Activated CD4-positive, alpha-beta memory T cell treated with anti-CD3 and anti-CD28 coated beads, Interleukin-2, amount 10 ng/mL, durations not matched to agents 7 days and 5 days (primary cell): ENCODE data around the gene FAM9A. TPM values are rescaled to one million over a fixed set of nuclear protein-coding genes. Genes with fewer than 3 reads are reported as not detected.
"Not testable (repeated sequence)": the region's sequence is repeated elsewhere in the genome, so short reads cannot be mapped to it uniquely, and the experiment has no call there.

Source experiments
- CTCF ChIA-PET: fragments of 350-600 bp; sonication (Branson Sonifier 250); formaldehyde crosslinking; loops from one replicate; lab custom pipeline; 2021; ENCODE audit warnings: antibody characterized with exemption, inconsistent platforms; lab: Charles Lee
- POLR2A ChIA-PET: fragments of 350-600 bp; sonication (Branson Sonifier 250); formaldehyde crosslinking; loops from one replicate; lab custom pipeline; 2021; ENCODE audit warnings: antibody characterized with exemption; lab: Charles Lee
- DNase-seq: peaks from one replicate; pipeline ENCODE4 v3.0.0-alpha.2; 2020
- H3K27ac Mint-ChIP-seq: one replicate; pipeline ENCODE4 v1.8.0; 2021; ENCODE audit warnings: mild to moderate bottlenecking, mixed read lengths
- H3K27me3 Mint-ChIP-seq: one replicate; pipeline ENCODE4 v1.8.0; 2021; ENCODE audit warnings: mixed read lengths
- H3K36me3 Mint-ChIP-seq: one replicate; pipeline ENCODE4 v1.8.0; 2021; ENCODE audit warnings: low read depth, mixed read lengths
- H3K4me1 Mint-ChIP-seq: one replicate; pipeline ENCODE4 v1.8.0; 2021; ENCODE audit warnings: mixed read lengths
- H3K4me3 Mint-ChIP-seq: one replicate; pipeline ENCODE4 v1.8.0; 2021; ENCODE audit warnings: mild to moderate bottlenecking, mixed read lengths
- H3K9me3 Mint-ChIP-seq: one replicate; pipeline ENCODE4 v1.8.0; 2021; ENCODE audit warnings: mixed read lengths
- total RNA-seq, 2 experiments: library from RNA; stranded (reverse); gene quantifications; one replicate each; pipeline ENCODE4 v1.2.3, GENCODE V29; 2021

Gene FAM9A
- total RNA-seq, 2 experiments from 2014 or later: not detected

DNA sequence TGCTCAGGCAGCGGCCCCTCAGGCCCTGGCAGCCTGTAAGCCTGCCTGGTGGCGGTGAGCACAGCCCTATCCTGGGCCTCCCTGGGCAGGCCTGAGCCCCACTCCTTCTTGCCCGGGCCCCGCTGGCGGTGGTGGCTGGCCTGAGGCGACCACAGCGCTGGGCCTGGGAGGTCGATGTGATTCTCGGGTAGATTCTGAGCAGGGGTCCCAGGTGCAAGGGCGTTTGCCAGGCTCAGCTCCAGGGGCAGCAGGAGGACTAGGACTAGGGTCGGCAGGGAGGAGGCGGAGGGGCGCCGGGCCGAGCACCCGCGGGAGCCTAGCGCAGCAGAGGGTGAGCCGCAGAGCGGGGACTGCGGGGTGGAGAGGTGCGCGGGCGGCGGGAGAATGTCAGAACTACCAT, 17.0 kb downstream of the FAM9A start:
- CTCF ChIA-PET: no interaction called here
- Mint-ChIP-seq H3K27ac (no peak overlapping the region), H3K4me1 (no peaks in the 10 kb centered on the region), H3K36me3 (no peaks in the 10 kb centered on the region), H3K27me3 (no peaks in the 10 kb centered on the region), H3K9me3 (no peaks in the 10 kb centered on the region), H3K4me3 (no peak overlapping the region)
- DNase-seq: no peak
- POLR2A ChIA-PET: no interaction called here

GRCh38 chrX:8783714-8784098, 17.5 kb downstream of the FAM9A start:
- no peaks in the 10 kb centered on the region for H3K36me3 Mint-ChIP-seq
- CTCF ChIA-PET: no interaction called here
- H3K4me3 Mint-ChIP-seq: no peak overlapping the region
- H3K4me1 Mint-ChIP-seq: no peaks in the 10 kb centered on the region
- H3K9me3 Mint-ChIP-seq: no peaks in the 10 kb centered on the region
- H3K27ac Mint-ChIP-seq: no peak overlapping the region
- POLR2A ChIA-PET: no interaction called here
- no peak for DNase-seq
- no peaks in the 10 kb centered on the region for H3K27me3 Mint-ChIP-seq

DNA sequence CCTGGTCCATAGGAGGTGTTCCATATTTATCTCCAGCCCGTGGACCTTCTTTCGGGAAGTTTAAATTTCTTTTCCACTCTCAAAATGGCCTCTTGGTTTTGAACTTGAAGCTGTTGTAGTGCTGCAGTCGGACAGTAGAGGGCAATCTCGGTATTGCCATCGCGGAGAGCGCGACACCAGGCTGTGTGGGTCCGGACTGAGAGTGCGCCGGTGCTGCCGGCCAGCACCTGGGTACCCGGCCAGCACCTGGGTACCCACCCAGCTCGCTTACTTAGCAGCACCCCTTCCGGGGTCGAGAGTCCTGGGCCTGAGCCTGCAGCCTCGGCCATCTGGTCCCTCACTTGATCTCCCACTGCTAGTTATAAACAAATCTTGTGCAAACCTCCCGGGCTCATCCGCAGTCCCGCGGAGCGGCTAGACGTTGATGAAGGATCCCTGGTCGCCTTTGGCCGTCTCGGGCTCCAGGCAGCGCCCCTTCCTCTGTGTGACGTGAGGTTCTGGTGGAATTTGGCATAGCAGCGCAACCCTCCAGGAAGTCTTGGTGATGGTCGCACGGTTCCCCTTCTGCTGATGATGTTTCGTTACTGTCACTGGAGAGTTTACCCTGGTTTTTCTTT, 18.0 kb downstream of the FAM9A start:
- no peak overlapping the region for H3K4me3 Mint-ChIP-seq
- H3K27me3 Mint-ChIP-seq: no peaks in the 10 kb centered on the region
- ChIA-PET CTCF (interaction anchor here (0.5 kb wide), 1 partner anchor 726 kb away, joined by 3 read pairs; no protein-coding TSS in a partner anchor), POLR2A (no interaction called here)
- peak; percentile 23 for DNase-seq
- H3K27ac Mint-ChIP-seq: no peak overlapping the region
- H3K9me3 Mint-ChIP-seq: no peaks in the 10 kb centered on the region
- H3K4me1 Mint-ChIP-seq: no peaks in the 10 kb centered on the region
- H3K36me3 Mint-ChIP-seq: no peaks in the 10 kb centered on the region

GRCh38 chrX:8782595-8782994, 18.6 kb downstream of the FAM9A start:
- Mint-ChIP-seq H3K4me1 (no peaks in the 10 kb centered on the region), H3K27ac (no peak overlapping the region), H3K36me3 (no peaks in the 10 kb centered on the region), H3K27me3 (no peaks in the 10 kb centered on the region), H3K4me3 (no peak overlapping the region), H3K9me3 (no peaks in the 10 kb centered on the region)
- ChIA-PET CTCF (interaction anchor here (0.5 kb wide), 1 partner anchor 726 kb away, joined by 3 read pairs; no protein-coding TSS in a partner anchor), POLR2A (no interaction called here)
- DNase-seq: no peak

GRCh38 chrX:8781921-8782320, 19.3 kb downstream of the FAM9A start:
- POLR2A ChIA-PET, CTCF ChIA-PET, H3K4me3 Mint-ChIP-seq, H3K36me3 Mint-ChIP-seq, H3K27me3 Mint-ChIP-seq, DNase-seq, H3K27ac Mint-ChIP-seq, H3K9me3 Mint-ChIP-seq, H3K4me1 Mint-ChIP-seq: not testable (repeated sequence)

GRCh38 chrX:8773117-8773516, 28.1 kb downstream of the FAM9A start:
- Mint-ChIP-seq H3K27me3 (peaks cover 10% of the 10 kb centered on the region), H3K4me1 (peaks cover 8% of the 10 kb centered on the region), H3K27ac (no peak overlapping the region), H3K4me3 (no peak overlapping the region), H3K36me3 (no peaks in the 10 kb centered on the region), H3K9me3 (no peaks in the 10 kb centered on the region)
- DNase-seq: no peak
- CTCF ChIA-PET: no interaction called here
- POLR2A ChIA-PET: no interaction called here

GRCh38 chrX:8760021-8760420, 41.2 kb downstream of the FAM9A start:
- CTCF ChIA-PET: no interaction called here
- POLR2A ChIA-PET: no interaction called here
- Mint-ChIP-seq H3K27ac (no peak overlapping the region), H3K27me3 (peaks cover 9% of the 10 kb centered on the region), H3K4me3 (no peak overlapping the region), H3K4me1 (no peaks in the 10 kb centered on the region), H3K9me3 (no peaks in the 10 kb centered on the region), H3K36me3 (no peaks in the 10 kb centered on the region)
- no peak for DNase-seq

GRCh38 chrX:8758706-8759105, 42.5 kb downstream of the FAM9A start:
- POLR2A ChIA-PET, CTCF ChIA-PET, DNase-seq, H3K4me3 Mint-ChIP-seq, H3K4me1 Mint-ChIP-seq, H3K27ac Mint-ChIP-seq, H3K9me3 Mint-ChIP-seq, H3K27me3 Mint-ChIP-seq, H3K36me3 Mint-ChIP-seq: not testable (repeated sequence)

DNA sequence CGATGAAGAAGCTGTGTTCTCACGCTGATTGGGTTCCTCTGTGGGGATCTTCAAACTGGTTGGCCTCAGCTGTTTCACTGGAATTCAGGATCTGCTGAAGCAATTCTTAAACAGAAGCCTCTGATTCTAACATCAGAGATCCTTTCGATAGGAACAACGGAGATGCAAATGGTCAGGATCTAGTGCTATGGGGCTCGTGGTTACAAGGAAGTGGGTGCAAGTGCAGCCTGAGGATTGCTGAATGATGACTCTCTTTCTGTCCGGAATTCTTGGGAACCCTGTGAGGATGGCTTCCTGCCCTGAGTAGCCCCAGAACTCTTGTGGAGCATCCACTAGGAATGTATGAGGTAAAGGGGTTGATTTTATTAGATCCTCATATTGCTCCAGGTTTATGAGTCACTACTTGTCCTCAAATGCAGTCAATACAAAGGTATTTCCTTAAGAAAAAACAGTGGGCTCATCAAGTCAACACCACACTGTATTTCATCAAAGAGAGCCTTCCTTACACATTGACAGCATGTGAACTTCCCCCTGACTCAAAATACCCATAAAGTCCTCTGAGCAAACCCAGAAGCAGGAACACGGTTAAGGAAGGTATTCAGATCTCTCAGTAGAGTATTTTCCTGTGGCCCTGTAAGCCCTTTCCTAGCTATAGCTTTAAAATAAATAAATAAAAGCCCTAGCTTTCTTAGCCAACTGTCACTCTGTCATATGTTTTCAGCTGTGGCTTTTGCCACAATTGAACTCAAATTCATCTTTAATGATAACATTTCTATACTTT, 43.4 kb downstream of the FAM9A start:
- CTCF ChIA-PET, POLR2A ChIA-PET, H3K4me3 Mint-ChIP-seq, DNase-seq, H3K4me1 Mint-ChIP-seq, H3K9me3 Mint-ChIP-seq, H3K36me3 Mint-ChIP-seq, H3K27me3 Mint-ChIP-seq, H3K27ac Mint-ChIP-seq: not testable (repeated sequence)

DNA sequence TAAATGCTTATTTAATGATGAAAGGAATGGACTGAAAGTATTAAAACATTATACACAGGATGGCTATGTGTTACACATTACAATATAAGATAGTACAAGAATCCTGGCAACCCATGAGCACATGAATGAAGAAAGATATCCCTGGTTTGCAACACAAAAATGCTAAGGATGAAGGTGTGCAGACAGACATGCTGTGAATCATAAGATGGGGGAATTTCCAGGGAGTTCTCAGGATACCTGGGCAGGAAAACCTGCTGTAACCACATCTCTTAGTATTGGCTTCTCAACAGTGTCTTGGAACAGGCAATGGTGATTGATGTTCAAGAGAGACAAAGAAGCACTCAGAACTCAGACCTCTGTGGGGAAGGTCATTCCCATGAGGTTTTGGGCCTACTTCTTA, 45.4 kb downstream of the FAM9A start:
- DNase-seq: no peak
- no peaks in the 10 kb centered on the region for H3K36me3 Mint-ChIP-seq
- H3K4me3 Mint-ChIP-seq: no peak overlapping the region
- no peaks in the 10 kb centered on the region for H3K4me1 Mint-ChIP-seq
- H3K27me3 Mint-ChIP-seq: peaks cover 2% of the 10 kb centered on the region
- POLR2A ChIA-PET: no interaction called here
- CTCF ChIA-PET: no interaction called here
- no peaks in the 10 kb centered on the region for H3K9me3 Mint-ChIP-seq
- H3K27ac Mint-ChIP-seq: no peak overlapping the region

- Mint-ChIP-seq H3K9me3 (no peaks in the 10 kb centered on the region), H3K4me1 (no peaks in the 10 kb centered on the region), H3K27me3 (peaks cover 2% of the 10 kb centered on the region), H3K27ac (no peak overlapping the region), H3K36me3 (no peaks in the 10 kb centered on the region), H3K4me3 (no peak overlapping the region)
- no peak for DNase-seq
- POLR2A ChIA-PET: no interaction called here
- CTCF ChIA-PET: no interaction called here
Measured at GRCh38 chrX:8755116-8755515, 46.1 kb downstream of the FAM9A start.

GRCh38 chrX:8749697-8750096, 51.5 kb downstream of the FAM9A start:
- Mint-ChIP-seq H3K27ac (no peak overlapping the region), H3K36me3 (no peaks in the 10 kb centered on the region), H3K27me3 (peaks cover 4% of the 10 kb centered on the region), H3K4me1 (no peaks in the 10 kb centered on the region), H3K9me3 (no peaks in the 10 kb centered on the region), H3K4me3 (no peak overlapping the region)
- CTCF ChIA-PET: interaction anchor here (1.2 kb wide), 1 partner anchor 69 kb away, joined by 3 read pairs; no protein-coding TSS in a partner anchor
- POLR2A ChIA-PET: no interaction called here
- DNase-seq: no peak

DNA sequence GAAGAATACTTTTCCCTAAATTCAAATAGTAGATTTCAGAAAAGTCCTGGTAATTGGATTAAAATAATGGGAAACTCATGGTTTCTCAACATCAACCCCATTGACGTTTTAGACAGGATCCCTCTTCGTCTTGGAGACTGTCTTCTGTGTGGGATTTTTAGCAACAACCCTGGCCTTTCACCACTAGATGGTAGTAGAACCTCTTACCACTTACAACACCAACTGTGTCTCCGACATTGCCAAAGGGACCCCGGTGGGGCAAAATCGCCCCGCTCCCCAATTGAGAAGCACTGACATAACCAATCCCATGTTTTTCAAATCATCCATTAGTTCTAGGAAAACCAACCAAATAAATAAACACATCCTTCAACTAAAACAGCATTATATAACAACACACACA, 52.3 kb downstream of the FAM9A start:
- H3K4me1 Mint-ChIP-seq: no peaks in the 10 kb centered on the region
- H3K27me3 Mint-ChIP-seq: peaks cover 4% of the 10 kb centered on the region
- H3K36me3 Mint-ChIP-seq: no peaks in the 10 kb centered on the region
- no peak for DNase-seq
- H3K9me3 Mint-ChIP-seq: no peaks in the 10 kb centered on the region
- POLR2A ChIA-PET: no interaction called here
- no peak overlapping the region for H3K4me3 Mint-ChIP-seq
- H3K27ac Mint-ChIP-seq: no peak overlapping the region
- CTCF ChIA-PET: no interaction called here
